LNCaP clone FGC (cell line): ENCODE measurements around the gene CADPS.

Experiments
- DNase-seq: peaks from one replicate; pipeline ENCODE4 v3.0.0-alpha.2; 2011; ENCODE audit warnings: low read depth
- H3K4me3 ChIP-seq: 2 replicates; pipeline ENCODE4 v1.5.1; 2011; ENCODE audit warnings: mild to moderate bottlenecking, low read depth, low read length, control low read depth
- TF ChIP-seq, protein P1 (sequence below): IDR thresholded peaks from 2 replicates; pipeline ENCODE4 v1.5.1; 2012; ENCODE audit warnings: mild to moderate bottlenecking; ENCODE audit not compliant: control insufficient read depth, insufficient read depth; ENCODE audit errors: extremely low read depth

CADPS gene

DNA sequence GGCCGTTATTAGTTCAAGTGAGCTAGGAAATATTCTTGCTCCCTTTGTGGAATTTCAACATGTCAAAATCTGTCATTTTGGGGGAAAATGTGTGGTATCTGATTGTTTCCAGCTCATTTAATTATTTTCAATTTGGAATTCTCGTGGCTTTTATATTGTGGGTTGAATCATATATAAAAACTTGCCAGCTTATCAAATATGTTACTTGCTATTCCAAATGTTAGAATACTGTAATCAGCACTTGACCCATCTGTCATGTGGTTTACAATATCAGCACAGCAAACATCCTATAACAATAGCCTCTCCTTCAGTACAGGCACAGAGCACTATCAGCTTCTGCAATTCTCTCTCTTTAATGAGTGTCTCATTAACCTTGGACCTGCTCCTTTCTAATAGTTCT lies 371.7 kb downstream of the CADPS start:
- TF ChIP-seq, protein P1, sequence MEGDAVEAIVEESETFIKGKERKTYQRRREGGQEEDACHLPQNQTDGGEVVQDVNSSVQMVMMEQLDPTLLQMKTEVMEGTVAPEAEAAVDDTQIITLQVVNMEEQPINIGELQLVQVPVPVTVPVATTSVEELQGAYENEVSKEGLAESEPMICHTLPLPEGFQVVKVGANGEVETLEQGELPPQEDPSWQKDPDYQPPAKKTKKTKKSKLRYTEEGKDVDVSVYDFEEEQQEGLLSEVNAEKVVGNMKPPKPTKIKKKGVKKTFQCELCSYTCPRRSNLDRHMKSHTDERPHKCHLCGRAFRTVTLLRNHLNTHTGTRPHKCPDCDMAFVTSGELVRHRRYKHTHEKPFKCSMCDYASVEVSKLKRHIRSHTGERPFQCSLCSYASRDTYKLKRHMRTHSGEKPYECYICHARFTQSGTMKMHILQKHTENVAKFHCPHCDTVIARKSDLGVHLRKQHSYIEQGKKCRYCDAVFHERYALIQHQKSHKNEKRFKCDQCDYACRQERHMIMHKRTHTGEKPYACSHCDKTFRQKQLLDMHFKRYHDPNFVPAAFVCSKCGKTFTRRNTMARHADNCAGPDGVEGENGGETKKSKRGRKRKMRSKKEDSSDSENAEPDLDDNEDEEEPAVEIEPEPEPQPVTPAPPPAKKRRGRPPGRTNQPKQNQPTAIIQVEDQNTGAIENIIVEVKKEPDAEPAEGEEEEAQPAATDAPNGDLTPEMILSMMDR = no peak
- H3K4me3 ChIP-seq = no peak overlapping the region
- DNase-seq = no peak

DNA sequence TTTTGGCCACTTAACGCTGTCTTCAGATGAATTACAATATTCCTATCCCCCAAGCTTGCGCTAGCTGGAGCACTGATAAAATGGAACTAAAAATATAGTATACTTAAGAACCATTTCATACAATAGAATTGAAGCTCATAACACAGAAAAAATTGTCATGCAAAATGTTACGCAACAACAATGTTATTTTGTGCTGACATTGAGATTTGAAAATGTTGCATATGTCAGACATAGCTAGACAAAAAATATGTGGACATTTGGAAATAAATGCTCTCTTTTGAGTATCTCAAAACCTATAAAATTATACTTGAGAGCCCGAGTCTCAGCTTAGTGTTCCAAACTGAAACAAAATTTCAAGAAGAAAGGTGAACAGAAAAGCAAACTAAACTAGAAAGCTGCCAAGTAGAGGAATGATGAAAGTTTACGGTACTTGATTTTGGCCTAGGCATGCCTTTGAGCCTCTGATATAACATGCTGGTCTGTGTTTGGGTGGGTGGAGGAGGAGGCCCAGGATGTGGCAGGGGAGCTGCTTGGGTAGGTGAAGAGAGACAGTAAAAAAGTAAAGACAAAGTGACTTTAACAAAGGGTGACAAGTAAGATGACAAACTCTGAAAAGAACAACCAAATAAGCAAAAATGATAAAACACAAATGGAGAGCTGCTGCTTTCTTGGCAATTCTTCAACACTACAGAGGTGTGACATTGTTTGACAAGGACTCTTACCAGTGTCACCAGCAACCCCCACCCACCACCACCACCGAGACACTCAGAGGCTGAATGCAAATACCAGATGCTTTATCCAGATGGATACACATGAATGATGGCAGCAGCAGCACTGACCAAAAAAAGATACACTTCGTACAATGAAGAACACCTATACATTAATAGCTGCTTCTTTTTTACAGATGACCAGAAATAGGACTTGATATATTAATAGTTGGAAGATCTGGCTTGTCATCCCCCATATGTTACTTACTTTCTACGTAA lies 372.6 kb downstream of the CADPS start:
- no peak for DNase-seq
- H3K4me3 ChIP-seq = no peak overlapping the region
- TF ChIP-seq, protein P1 = no peak

DNA sequence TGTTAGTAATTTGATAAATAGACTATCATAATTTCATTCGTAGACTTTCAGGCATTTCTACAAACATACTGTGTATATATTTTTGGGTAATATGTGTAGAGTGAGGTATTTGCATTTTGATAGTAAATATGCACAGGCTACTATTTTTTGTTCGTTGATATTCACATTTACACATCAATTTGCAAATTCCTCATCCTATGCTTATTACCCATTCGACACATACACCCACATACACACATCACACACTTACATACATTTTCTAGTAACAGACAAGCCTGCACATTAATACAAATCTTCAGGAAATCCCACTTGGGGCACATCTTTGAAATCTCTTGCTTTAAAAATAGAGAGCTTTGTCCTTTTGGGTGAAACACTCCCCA lies 373.9 kb downstream of the CADPS start:
- TF ChIP-seq, protein P1 = no peak
- H3K4me3 ChIP-seq = no peak overlapping the region
- DNase-seq = no peak

DNA sequence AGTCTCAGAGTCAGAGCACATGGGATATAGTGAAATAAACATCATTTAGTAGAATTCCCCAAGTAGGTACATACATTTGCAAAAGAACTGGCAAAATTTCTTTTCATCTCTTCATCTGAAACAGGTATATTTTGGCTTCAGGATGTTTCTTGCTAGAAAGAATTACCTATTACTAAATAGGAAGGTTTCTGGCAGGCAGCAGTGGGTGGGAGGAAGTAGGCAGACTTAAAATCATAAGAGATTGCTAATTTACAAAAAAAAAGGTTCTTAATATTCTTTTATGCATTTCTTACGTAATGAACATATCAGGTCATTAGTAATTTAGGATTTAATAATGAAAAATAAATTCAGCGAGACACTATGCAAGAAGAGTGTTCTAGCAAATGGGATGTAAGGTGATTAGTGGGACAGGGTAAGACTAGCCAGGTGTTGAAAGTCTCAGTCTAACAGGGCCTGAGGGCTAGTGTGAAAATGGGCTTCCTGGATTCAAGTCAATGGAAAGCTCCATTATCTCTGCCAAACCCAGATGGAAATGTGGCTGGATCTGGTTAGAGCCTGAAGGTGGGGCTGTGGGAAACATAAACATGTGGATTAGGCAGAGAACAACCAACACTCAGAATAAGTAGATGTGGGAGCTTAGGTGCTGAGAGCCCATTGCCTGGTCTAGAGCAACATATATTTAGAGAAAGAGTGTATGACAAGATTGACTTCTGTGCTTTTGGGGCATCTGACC lies 374.5 kb downstream of the CADPS start:
- TF ChIP-seq, protein P1 = no peak
- no peak for DNase-seq
- H3K4me3 ChIP-seq = no peak overlapping the region

DNA sequence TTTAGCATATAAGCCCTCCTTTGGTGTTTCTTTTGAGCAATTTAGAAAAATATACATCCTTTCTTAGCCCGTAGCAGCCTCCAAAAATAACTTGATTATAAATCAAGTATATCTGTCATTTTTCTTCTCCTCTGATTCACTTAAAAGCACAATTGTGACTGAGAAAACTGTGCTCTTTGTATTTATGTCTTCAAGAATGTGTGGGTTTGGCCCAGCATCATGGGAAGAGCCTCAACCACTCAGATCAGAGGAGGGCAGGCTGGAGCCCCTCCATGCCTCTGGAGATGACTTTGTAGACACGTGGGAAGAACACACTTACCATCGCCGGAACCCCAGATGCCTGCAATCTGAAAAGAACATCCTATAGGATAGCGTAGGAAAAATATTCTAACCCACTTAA lies 378.1 kb downstream of the CADPS start:
- TF ChIP-seq, protein P1 = no peak
- DNase-seq = no peak
- H3K4me3 ChIP-seq = no peak overlapping the region

DNA sequence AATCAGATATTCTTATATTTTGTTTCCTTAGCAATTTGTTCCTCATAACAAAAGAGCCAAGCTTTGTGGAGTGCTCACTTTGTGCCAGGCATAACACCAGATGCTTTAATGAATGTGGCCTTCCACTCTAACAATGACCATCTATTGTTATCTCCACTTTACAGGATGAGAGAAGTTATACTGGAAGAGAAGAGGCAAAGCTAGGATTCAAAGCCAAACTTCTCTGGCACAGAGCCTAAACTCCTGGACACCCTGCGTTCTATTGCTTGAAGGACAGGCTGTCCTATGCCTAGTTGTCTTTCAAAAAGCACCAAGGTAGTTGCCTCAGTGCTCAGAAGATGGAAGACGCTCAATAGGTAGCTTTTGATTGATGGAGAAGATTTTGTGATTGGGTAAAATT lies 378.7 kb downstream of the CADPS start:
- DNase-seq = no peak
- TF ChIP-seq, protein P1 = no peak
- H3K4me3 ChIP-seq = no peak overlapping the region
